HG03432 (cell line): Measurements from ENCODE around the gene PTPRM.

Source experiments
- ATAC-seq: cut with Tn5 transposase; IDR thresholded peaks from one replicate; pipeline ENCODE4 v1.9.1; 2021; ENCODE audit warnings: mild to moderate bottlenecking, moderate library complexity; ENCODE audit not compliant: unreplicated experiment

The PTPRM gene

GRCh38 chr18:8140841-8141501 lies 573.9 kb downstream of the PTPRM start:
- ATAC-seq = no peak

GRCh38 chr18:8142131-8142711 lies 575.1 kb downstream of the PTPRM start:
- ATAC-seq = no peak

GRCh38 chr18:8142932-8143331 lies 575.8 kb downstream of the PTPRM start:
- ATAC-seq = no peak

GRCh38 chr18:8151181-8151580 lies 584.1 kb downstream of the PTPRM start:
- no peak for ATAC-seq

GRCh38 chr18:8153887-8154583 lies 586.9 kb downstream of the PTPRM start:
- ATAC-seq = no peak

- no peak for ATAC-seq
Measured at GRCh38 chr18:8162802-8163201, 595.7 kb downstream of the PTPRM start.

- no peak for ATAC-seq
Measured at GRCh38 chr18:8163286-8163959, 596.3 kb downstream of the PTPRM start.

GRCh38 chr18:8165095-8165494 lies 598.0 kb downstream of the PTPRM start:
- ATAC-seq = no peak

GRCh38 chr18:8167026-8167425 lies 599.9 kb downstream of the PTPRM start:
- ATAC-seq = no peak

GRCh38 chr18:8167673-8168072 lies 600.6 kb downstream of the PTPRM start:
- no peak for ATAC-seq

- no peak for ATAC-seq
Measured at GRCh38 chr18:8169722-8170121, 602.6 kb downstream of the PTPRM start.

- ATAC-seq = no peak
Measured at GRCh38 chr18:8174771-8175170, 607.7 kb downstream of the PTPRM start.

- no peak for ATAC-seq
Measured at GRCh38 chr18:8175501-8176061, 608.5 kb downstream of the PTPRM start.

GRCh38 chr18:8176109-8176508 lies 609.0 kb downstream of the PTPRM start:
- no peak for ATAC-seq

- ATAC-seq = no peak
Measured at GRCh38 chr18:8176554-8176953, 609.4 kb downstream of the PTPRM start.

- no peak for ATAC-seq
Measured at GRCh38 chr18:8177330-8178016, 610.4 kb downstream of the PTPRM start.

- ATAC-seq = no peak
Measured at GRCh38 chr18:8186413-8186812, 619.3 kb downstream of the PTPRM start.

- no peak for ATAC-seq
Measured at GRCh38 chr18:8188184-8188583, 621.1 kb downstream of the PTPRM start.

GRCh38 chr18:8190980-8191379 lies 623.9 kb downstream of the PTPRM start:
- ATAC-seq = no peak

GRCh38 chr18:8194431-8194830 lies 627.3 kb downstream of the PTPRM start:
- no peak for ATAC-seq

- no peak for ATAC-seq
Measured at GRCh38 chr18:8196238-8196637, 629.1 kb downstream of the PTPRM start.
